H1 (cell line): ENCODE data around the gene GSK3B. TPM values are rescaled to one million over a fixed set of nuclear protein-coding genes. Genes with fewer than 3 reads are reported as not detected.
"Not testable (repeated sequence)": the region's sequence is repeated elsewhere in the genome, so short reads cannot be mapped to it uniquely, and the experiment has no call there.

ENCODE experiments used
- CTCF ChIA-PET: fragments of 300-600 bp; sonication (Branson Sonifier 250); formaldehyde crosslinking; loops from one replicate; lab custom pipeline; 2021; ENCODE audit not compliant: partially characterized antibody; lab: Charles Lee
- POLR2A ChIA-PET: fragments of 300-600 bp; sonication (Branson Sonifier 250); formaldehyde crosslinking; loops from one replicate; lab custom pipeline; 2021; ENCODE audit warnings: inconsistent platforms; ENCODE audit not compliant: partially characterized antibody; lab: Charles Lee
- DNase-seq, 2 experiments: peaks; one replicate each; pipeline versions ENCODE4 v3.0.0 to v3.0.0-alpha.2; 2010 to 2022; ENCODE audit warnings: low spot score in 2 of 2, low read depth in 1 of 2, mixed read lengths in 1 of 2
- FAIRE-seq: peaks from 2 replicates; lab custom pipeline; 2011; peaks lifted over from hg19 to GRCh38; lab: Jason Lieb, UNC
- H2AFZ ChIP-seq: 2 replicates; pipeline ENCODE4 v1.8.1; 2012; ENCODE audit warnings: low read length, inconsistent platforms
- H2AK5ac ChIP-seq: 2 replicates; pipeline ENCODE4 v1.6.1; 2013; ENCODE audit warnings: low read depth, low read length
- H2BK120ac ChIP-seq: replicated peaks from 2 replicates; pipeline ENCODE3; 2013; ENCODE audit warnings: low read depth, low read length, inconsistent platforms
- H2BK12ac ChIP-seq: 2 replicates; pipeline ENCODE4 v1.6.1; 2013; ENCODE audit warnings: low read depth, low read length
- H2BK15ac ChIP-seq: 2 replicates; pipeline ENCODE4 v1.6.1; 2013; ENCODE audit warnings: low read length
- H2BK20ac ChIP-seq: 2 replicates; pipeline ENCODE4 v1.6.1; 2013; ENCODE audit warnings: low read length
- H2BK5ac ChIP-seq: 2 replicates; pipeline ENCODE4 v1.6.1; 2013; ENCODE audit warnings: low read depth, low read length
- H3K14ac ChIP-seq: 2 replicates; pipeline ENCODE4 v1.6.1; 2013; ENCODE audit warnings: inconsistent platforms; ENCODE audit not compliant: insufficient read length
- H3K18ac ChIP-seq: 2 replicates; pipeline ENCODE4 v1.6.1; 2013; ENCODE audit warnings: low read length; ENCODE audit errors: extremely low read depth
- H3K23ac ChIP-seq: 2 replicates; pipeline ENCODE4 v1.6.1; 2013; ENCODE audit warnings: inconsistent platforms; ENCODE audit not compliant: insufficient read length
- H3K23me2 ChIP-seq: 2 replicates; pipeline ENCODE4 v1.6.1; 2013; ENCODE audit warnings: low read depth, low read length
- H3K27ac ChIP-seq: 2 replicates; pipeline ENCODE4 v1.6.1; 2011; ENCODE audit warnings: low read depth, low read length, inconsistent platforms
- H3K27me3 ChIP-seq, 4 experiments: replicated peaks in 1 of 4; 1 replicate in 1 of 4; 2 replicates in 3 of 4; pipeline versions ENCODE4 v1.6.1 to v1.8.1; 2011 to 2013; ENCODE audit warnings: low read length in 3 of 4, mild to moderate bottlenecking in 3 of 4, inconsistent platforms in 2 of 4, mixed read lengths in 2 of 4, moderate library complexity in 1 of 4; ENCODE audit not compliant: control insufficient read depth in 3 of 4, insufficient read depth in 3 of 4; ENCODE audit errors: extremely low read depth in 1 of 4
- H3K36me3 ChIP-seq, 4 experiments: 2 replicates each; pipeline versions ENCODE4 v1.6.1 to v1.8.1; 2011 to 2013; ENCODE audit warnings: mild to moderate bottlenecking in 4 of 4, low read length in 3 of 4, moderate library complexity in 2 of 4, control low read depth in 1 of 4, inconsistent platforms in 1 of 4; ENCODE audit not compliant: insufficient read depth in 4 of 4, control insufficient read depth in 2 of 4
- H3K4ac ChIP-seq: replicated peaks from 2 replicates; pipeline ENCODE3; 2013; ENCODE audit warnings: low read length, low read depth, mixed read lengths, inconsistent platforms; ENCODE audit not compliant: insufficient read length
- H3K4me1 ChIP-seq, 4 experiments: replicated peaks in 1 of 4; 1 replicate in 1 of 4; 2 replicates in 3 of 4; pipeline versions ENCODE4 v1.6.1 to v1.8.1; 2011 to 2013; ENCODE audit warnings: low read length in 3 of 4, inconsistent platforms in 2 of 4, mixed read lengths in 1 of 4; ENCODE audit not compliant: insufficient read depth in 4 of 4, control insufficient read depth in 3 of 4
- H3K4me2 ChIP-seq, 2 experiments: 2 replicates each; pipeline versions ENCODE4 v1.6.1 to v1.8.1; 2011 to 2013; ENCODE audit warnings: low read depth in 2 of 2, low read length in 2 of 2, control low read depth in 1 of 2, inconsistent platforms in 1 of 2, mild to moderate bottlenecking in 1 of 2; ENCODE audit not compliant: insufficient read depth in 1 of 2
- H3K4me3 ChIP-seq, 4 experiments: fragments of 200-600, 300-600 bp in 1 of 4; sonication (generic), shearing (Covaris generic), sonication (Bioruptor Twin) in 1 of 4; 2 replicates each; pipeline versions ENCODE4 v1.5.1 to v1.8.1; 2011 to 2016; ENCODE audit warnings: low read length in 4 of 4, low read depth in 3 of 4, control low read depth in 2 of 4, inconsistent platforms in 2 of 4, mild to moderate bottlenecking in 2 of 4, mixed read lengths in 1 of 4, moderate library complexity in 1 of 4; ENCODE audit not compliant: insufficient read depth in 2 of 4; ENCODE audit errors: extremely low read depth in 1 of 4
- H3K56ac ChIP-seq: replicated peaks from 2 replicates; pipeline ENCODE3; 2013; ENCODE audit warnings: low read depth, mild to moderate bottlenecking, mixed read lengths, low read length, inconsistent platforms; ENCODE audit not compliant: insufficient read length
- H3K79me1 ChIP-seq: 2 replicates; pipeline ENCODE4 v1.6.1; 2013; ENCODE audit warnings: low read depth, low read length, control low read depth
- H3K79me2 ChIP-seq, 2 experiments: 2 replicates each; pipeline versions ENCODE4 v1.6.1 to v1.8.1; 2012 to 2013; ENCODE audit warnings: low read length in 2 of 2, mild to moderate bottlenecking in 2 of 2, inconsistent platforms in 1 of 2; ENCODE audit not compliant: insufficient read depth in 2 of 2, control insufficient read depth in 1 of 2
- H3K9ac ChIP-seq, 4 experiments: replicated peaks in 1 of 4; 1 replicate in 1 of 4; 2 replicates in 3 of 4; pipeline versions ENCODE4 v1.6.1 to v1.8.1; 2011 to 2013; ENCODE audit warnings: low read depth in 3 of 4, low read length in 3 of 4, control low read depth in 2 of 4, mild to moderate bottlenecking in 2 of 4, moderate library complexity in 2 of 4, inconsistent platforms in 1 of 4; ENCODE audit errors: extremely low read depth in 1 of 4
- H3K9me3 ChIP-seq, 2 experiments: 2 replicates each; pipeline versions ENCODE4 v1.6.1 to v1.8.1; 2012 to 2013; ENCODE audit warnings: mild to moderate bottlenecking in 2 of 2, moderate library complexity in 2 of 2, control low read depth in 1 of 2, inconsistent platforms in 1 of 2, low read depth in 1 of 2, low read length in 1 of 2, mixed read lengths in 1 of 2; ENCODE audit not compliant: insufficient read depth in 2 of 2
- H4K20me1 ChIP-seq, 2 experiments: replicated peaks in 1 of 2; 2 replicates each; pipeline versions ENCODE3 to v1.8.1; 2011 to 2013; ENCODE audit warnings: inconsistent platforms in 2 of 2, low read length in 2 of 2, mild to moderate bottlenecking in 1 of 2; ENCODE audit not compliant: insufficient read depth in 2 of 2, control insufficient read depth in 1 of 2
- H4K5ac ChIP-seq: 2 replicates; pipeline ENCODE4 v1.6.1; 2013; ENCODE audit warnings: low read length, low read depth, mixed read lengths, inconsistent platforms; ENCODE audit not compliant: insufficient read length
- H4K8ac ChIP-seq: 2 replicates; pipeline ENCODE4 v1.8.0; 2013; ENCODE audit warnings: mild to moderate bottlenecking, moderate library complexity, low read length, inconsistent platforms; ENCODE audit not compliant: insufficient read depth; ENCODE audit errors: extremely low read depth
- H4K91ac ChIP-seq: replicated peaks from 2 replicates; pipeline ENCODE3; 2013; ENCODE audit warnings: low read length, mixed read lengths, inconsistent platforms; ENCODE audit not compliant: insufficient read length
- WGBS, 2 experiments: shearing (Covaris generic) in 1 of 2; methylation state at CpG; one replicate each; pipeline versions ENCODE4 v1.1.6 to v1.1.7; 2013 to 2015; ENCODE audit warnings: low lambda C conversion rate in 2 of 2, mixed read lengths in 2 of 2, inconsistent platforms in 1 of 2, low coverage in 1 of 2, missing lambda C conversion rate in 1 of 2; ENCODE audit not compliant: insufficient replicate concordance in 2 of 2, insufficient coverage in 1 of 2, insufficient read length in 1 of 2; ENCODE audit errors: extremely low coverage in 1 of 2, missing lambda C conversion rate in 1 of 2; 5-methylcytosine and 5-hydroxymethylcytosine counted together
- polyA plus RNA-seq, 7 experiments: library from polyadenylated mRNA; depleted of rRNA in 3 of 7; stranded (reverse) in 5 of 7; unstranded in 2 of 7; fragments of >200 nt in 5 of 7; fragments of 200-250 nt in 2 of 7; gene quantifications; 1 replicate in 5 of 7; 2 replicates in 1 of 7; 4 replicates in 1 of 7; pipeline versions ENCODE4 v1.2.1 to v1.2.3, GENCODE V29; 2011 to 2013; ENCODE audit warnings: missing spikeins in 2 of 7, mixed read lengths in 2 of 7
- total RNA-seq: library from RNA; stranded (reverse); fragmentation: NEBNext Ultra II Directional; extraction: Animal tissue kit (Norgen Biotek cat#: 25700); gene quantifications from 2 replicates; pipeline ENCODE4 v1.2.1, GENCODE V29; 2021

GSK3B gene
- total and polyA plus RNA-seq, 2 of the 8 experiments (the other 6 are each of a cell fraction or from before 2014, with no cell fraction given): 24.2 to 50.7 TPM

DNA sequence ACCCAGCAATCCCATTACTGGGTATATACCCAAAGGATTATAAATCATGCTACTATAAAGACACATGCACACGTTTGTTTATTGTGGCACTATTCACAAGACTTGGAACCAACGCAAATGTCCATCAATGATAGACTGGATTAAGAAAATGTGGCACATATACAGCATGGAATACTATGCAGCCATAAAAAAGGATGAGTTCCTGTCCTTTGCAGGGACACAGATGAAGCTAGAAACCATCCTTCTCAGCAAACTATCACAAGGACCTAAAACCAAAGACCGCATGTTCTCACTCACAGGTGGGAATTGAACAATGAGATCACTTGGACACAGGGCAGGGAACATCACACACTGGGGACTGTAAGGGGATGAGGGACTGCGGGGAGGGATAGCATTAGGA is 107.4 kb downstream of the GSK3B start:
- H2AK5ac ChIP-seq, H4K91ac ChIP-seq, H2BK20ac ChIP-seq, H2BK12ac ChIP-seq, H3K4me2 ChIP-seq, H3K9ac ChIP-seq, H3K23me2 ChIP-seq, H3K4ac ChIP-seq, H3K27ac ChIP-seq, H3K27me3 ChIP-seq, H3K4me1 ChIP-seq, H2AFZ ChIP-seq, H4K8ac ChIP-seq, H3K14ac ChIP-seq, H2BK15ac ChIP-seq, H3K18ac ChIP-seq, H3K56ac ChIP-seq, POLR2A ChIA-PET, H3K36me3 ChIP-seq, H4K20me1 ChIP-seq, H2BK120ac ChIP-seq, H3K79me1 ChIP-seq, H4K5ac ChIP-seq, DNase-seq, H2BK5ac ChIP-seq, H3K4me3 ChIP-seq, H3K23ac ChIP-seq, FAIRE-seq, H3K9me3 ChIP-seq: not testable (repeated sequence)
- H3K79me2 ChIP-seq: peaks cover 0 to 78% of the 10 kb centered on the region in 2 experiments; a peak in 3 of 4 replicates
- WGBS, 2 experiments: 94% methylated on average over 4 of the region's 4 CpGs; no CpG with 5 or more reads in 1 of the 2 experiments
- CTCF ChIA-PET: interaction anchor here (1.2 kb wide), 1 partner anchor 21 kb away, joined by 3 read pairs; no protein-coding TSS in a partner anchor
